IPS-18a (cell line): ENCODE measurements around the gene MPHOSPH10.
"Not testable (repeated sequence)": the region's sequence is repeated elsewhere in the genome, so short reads cannot be mapped to it uniquely, and the experiment has no call there.

ENCODE experiments used
- H3K27ac ChIP-seq: one replicate; pipeline ENCODE4 v1.5.1; 2013; ENCODE audit warnings: low read length
- H3K27me3 ChIP-seq: one replicate; pipeline ENCODE4 v1.6.1; 2013; ENCODE audit warnings: mild to moderate bottlenecking, low read length; ENCODE audit not compliant: control insufficient read depth, insufficient read depth
- H3K36me3 ChIP-seq: one replicate; pipeline ENCODE4 v1.6.1; 2013; ENCODE audit warnings: low read depth, low read length; ENCODE audit not compliant: control insufficient read depth
- H3K4me1 ChIP-seq: one replicate; pipeline ENCODE4 v1.6.1; 2013; ENCODE audit warnings: low read depth, low read length; ENCODE audit not compliant: control insufficient read depth
- H3K4me3 ChIP-seq: one replicate; pipeline ENCODE4 v1.5.1; 2013; ENCODE audit warnings: low read length
- H3K9ac ChIP-seq: one replicate; pipeline ENCODE4 v1.6.1; 2013; ENCODE audit warnings: mild to moderate bottlenecking, low read length, moderate library complexity
- H3K9me3 ChIP-seq: one replicate; pipeline ENCODE4 v1.6.1; 2013; ENCODE audit warnings: low read depth, low read length; ENCODE audit not compliant: control insufficient read depth

MPHOSPH10 gene

DNA sequence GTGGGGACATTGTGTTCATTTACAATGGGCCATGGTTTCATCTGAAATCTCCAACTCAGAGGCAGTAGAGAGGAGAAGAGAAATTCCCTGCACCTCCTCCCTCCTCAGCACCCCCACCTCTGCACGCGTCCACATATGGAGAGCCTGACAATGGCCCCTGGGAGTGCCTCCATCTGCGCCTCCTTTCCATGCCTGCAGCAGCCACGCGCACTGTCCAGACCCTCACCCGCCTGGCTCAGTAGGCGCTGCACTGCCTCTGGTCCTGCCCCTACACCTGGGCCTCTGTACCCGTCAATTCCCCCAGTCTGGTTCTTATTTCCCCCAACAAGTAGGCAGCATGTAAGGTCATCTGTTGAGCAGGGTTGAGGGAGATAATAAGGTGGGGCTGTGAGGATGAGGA, 23.8 kb downstream of the MPHOSPH10 start:
- H3K36me3 ChIP-seq: peaks cover 12% of the 10 kb centered on the region
- H3K27ac ChIP-seq: no peak overlapping the region
- H3K27me3 ChIP-seq: no peaks in the 10 kb centered on the region
- no peaks in the 10 kb centered on the region for H3K9me3 ChIP-seq
- no peak overlapping the region for H3K9ac ChIP-seq
- H3K4me3 ChIP-seq: no peak overlapping the region
- H3K4me1 ChIP-seq: peaks cover 6% of the 10 kb centered on the region

DNA sequence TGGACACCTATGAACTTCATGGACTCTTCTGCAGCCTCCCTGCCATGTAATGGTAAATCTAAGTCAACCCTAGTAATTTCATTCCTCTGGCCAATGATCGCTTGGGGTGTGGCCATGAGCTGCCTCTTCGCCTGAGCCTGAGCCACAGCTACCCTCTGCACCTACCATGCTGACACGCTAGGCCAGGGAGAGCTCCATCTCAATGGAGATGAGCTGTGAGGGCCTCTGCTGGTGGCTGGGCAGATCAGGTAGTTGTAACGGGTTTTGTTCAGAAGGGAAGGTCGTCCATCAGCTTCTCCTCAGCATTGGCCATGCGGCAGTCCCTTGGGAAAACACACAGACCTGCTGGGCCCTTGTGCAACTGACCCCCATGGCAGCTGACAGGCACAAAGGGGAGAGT, 24.4 kb downstream of the MPHOSPH10 start:
- peaks cover 7% of the 10 kb centered on the region for H3K36me3 ChIP-seq
- H3K9me3 ChIP-seq: no peaks in the 10 kb centered on the region
- no peak overlapping the region for H3K9ac ChIP-seq
- H3K27me3 ChIP-seq: no peaks in the 10 kb centered on the region
- no peak overlapping the region for H3K4me3 ChIP-seq
- peaks cover 6% of the 10 kb centered on the region for H3K4me1 ChIP-seq
- H3K27ac ChIP-seq: no peak overlapping the region

DNA sequence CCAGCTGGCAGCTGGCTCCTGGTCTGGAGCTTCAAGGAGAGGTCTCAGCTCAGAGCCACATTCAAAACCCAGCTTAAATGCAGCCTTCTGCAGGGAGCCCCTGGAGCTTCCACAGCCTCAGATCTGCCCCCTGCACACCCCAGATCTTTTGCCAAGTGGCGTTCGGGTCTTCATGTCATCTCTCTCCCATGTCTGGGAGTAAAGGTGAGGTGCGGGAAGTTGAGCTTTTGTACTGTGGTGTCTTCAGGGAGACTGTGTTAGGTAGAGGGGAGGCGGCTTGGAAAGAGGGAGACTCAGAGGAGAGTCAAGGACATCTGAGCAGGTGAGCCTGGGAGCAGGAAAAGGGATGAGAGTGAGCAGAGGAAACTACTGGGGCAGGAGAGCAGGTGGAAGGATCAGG, 25.4 kb downstream of the MPHOSPH10 start:
- Histone ChIP-seq H3K27me3 (no peaks in the 10 kb centered on the region), H3K36me3 (no peaks in the 10 kb centered on the region), H3K4me3 (no peak overlapping the region), H3K27ac (no peak overlapping the region), H3K9me3 (no peaks in the 10 kb centered on the region), H3K4me1 (peaks cover 6% of the 10 kb centered on the region), H3K9ac (no peak overlapping the region)

DNA sequence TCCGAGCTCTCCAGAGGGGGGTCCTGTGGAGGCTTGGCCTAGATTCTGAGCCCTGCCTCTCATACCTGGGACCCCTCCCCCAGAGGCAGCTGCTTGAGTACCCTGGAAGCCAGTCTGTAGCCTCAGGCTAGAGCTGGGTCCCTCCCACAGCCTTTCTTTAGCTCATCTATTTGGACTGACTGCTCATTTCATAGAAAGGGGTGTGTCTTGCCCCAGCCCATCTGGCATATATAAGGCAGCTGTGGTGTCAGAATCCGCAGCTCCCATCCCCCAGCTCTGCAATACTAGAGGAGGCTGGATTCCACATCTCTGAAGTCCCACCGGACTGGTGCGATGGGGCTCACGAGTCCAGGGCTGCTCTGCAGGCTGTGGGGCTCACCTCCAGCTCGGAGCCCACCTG, 26.1 kb downstream of the MPHOSPH10 start:
- H3K9ac ChIP-seq: no peak overlapping the region
- H3K27ac ChIP-seq: no peak overlapping the region
- peaks cover 6% of the 10 kb centered on the region for H3K4me1 ChIP-seq
- H3K27me3 ChIP-seq: no peaks in the 10 kb centered on the region
- H3K36me3 ChIP-seq: no peaks in the 10 kb centered on the region
- no peaks in the 10 kb centered on the region for H3K9me3 ChIP-seq
- no peak overlapping the region for H3K4me3 ChIP-seq

DNA sequence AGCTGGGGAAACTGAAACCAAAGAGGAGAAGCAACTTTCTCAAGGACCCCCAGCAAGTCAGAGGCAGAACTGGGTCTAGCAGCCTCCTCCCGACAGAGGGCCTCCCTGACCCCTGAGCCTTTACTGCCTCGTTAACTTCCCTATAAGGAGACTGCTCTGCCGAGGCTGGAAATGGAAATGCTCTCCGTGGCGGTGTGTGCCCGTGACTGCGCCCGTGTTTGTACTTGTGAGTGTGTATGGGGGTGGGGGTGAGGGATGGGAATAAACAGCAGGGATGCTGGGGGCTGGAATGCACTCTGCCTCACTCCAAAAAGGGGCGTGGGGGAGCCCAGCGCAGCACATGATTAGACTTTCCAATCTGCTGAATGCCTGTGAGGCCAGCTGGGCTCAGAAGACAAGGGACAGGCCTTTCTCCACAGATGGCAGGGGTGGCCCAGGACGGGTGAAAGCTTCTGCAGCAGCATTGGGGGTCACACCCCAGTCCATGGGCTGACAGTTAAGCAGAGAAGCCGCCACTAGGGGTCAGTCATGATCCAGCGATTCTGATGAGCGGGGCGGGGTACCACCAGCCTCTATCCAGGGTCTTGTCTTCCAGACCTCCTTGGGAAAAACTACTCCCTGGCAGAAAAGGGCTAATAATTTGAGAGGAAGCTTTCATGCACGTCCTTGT, 26.8 kb downstream of the MPHOSPH10 start:
- Histone ChIP-seq H3K36me3 (no peaks in the 10 kb centered on the region), H3K9me3 (no peaks in the 10 kb centered on the region), H3K27me3 (no peaks in the 10 kb centered on the region), H3K4me1 (peaks cover 6% of the 10 kb centered on the region), H3K27ac (no peak overlapping the region), H3K9ac (no peak overlapping the region), H3K4me3 (no peak overlapping the region)

DNA sequence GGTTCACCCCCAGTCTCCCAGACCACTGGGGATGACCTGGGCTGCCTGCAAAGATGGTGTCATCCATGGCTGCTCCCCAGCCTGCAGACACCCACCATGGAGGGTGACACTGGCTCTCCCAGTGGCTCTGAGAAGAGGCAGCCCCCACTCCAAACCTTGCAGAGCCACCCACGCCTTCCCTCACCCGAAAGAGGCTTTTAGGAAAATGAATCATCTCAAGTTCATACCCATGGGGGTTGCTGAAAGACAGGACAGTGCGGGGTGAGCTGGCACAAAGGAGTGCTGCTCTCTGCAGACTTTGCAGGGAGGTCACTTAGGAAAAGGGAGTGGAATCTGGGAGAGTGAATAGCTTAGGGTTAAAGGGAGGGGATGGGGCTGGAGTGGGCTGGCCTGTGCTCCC, 36.4 kb downstream of the MPHOSPH10 start:
- H3K27ac ChIP-seq: no peak overlapping the region
- H3K9ac ChIP-seq: no peak overlapping the region
- H3K36me3 ChIP-seq: no peaks in the 10 kb centered on the region
- no peaks in the 10 kb centered on the region for H3K4me1 ChIP-seq
- no peaks in the 10 kb centered on the region for H3K9me3 ChIP-seq
- H3K4me3 ChIP-seq: no peak overlapping the region
- H3K27me3 ChIP-seq: no peaks in the 10 kb centered on the region

DNA sequence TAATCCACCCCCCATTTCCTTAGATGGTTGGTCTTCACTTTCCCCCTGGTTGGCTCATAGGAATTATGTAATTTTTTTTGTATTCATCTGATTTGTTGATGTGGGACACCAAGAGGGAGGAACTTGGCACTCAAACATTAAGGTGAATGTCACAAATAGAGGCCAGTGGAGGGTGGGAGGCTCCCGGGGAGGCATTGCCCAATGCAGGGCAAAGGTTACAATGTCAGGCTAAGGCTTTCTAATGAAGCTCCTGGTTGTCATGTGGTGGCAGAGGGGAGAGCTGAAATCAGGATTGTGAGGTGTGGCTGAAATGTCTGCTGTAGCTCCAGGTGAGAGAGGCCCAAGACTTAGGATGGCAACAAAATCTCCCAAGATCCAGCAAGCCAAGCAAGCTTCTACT, 42.7 kb downstream of the MPHOSPH10 start:
- no peaks in the 10 kb centered on the region for H3K4me1 ChIP-seq
- H3K4me3 ChIP-seq: no peak overlapping the region
- H3K27ac ChIP-seq: no peak overlapping the region
- H3K9ac ChIP-seq: no peak overlapping the region
- no peaks in the 10 kb centered on the region for H3K36me3 ChIP-seq
- H3K9me3 ChIP-seq: no peaks in the 10 kb centered on the region
- H3K27me3 ChIP-seq: no peaks in the 10 kb centered on the region

DNA sequence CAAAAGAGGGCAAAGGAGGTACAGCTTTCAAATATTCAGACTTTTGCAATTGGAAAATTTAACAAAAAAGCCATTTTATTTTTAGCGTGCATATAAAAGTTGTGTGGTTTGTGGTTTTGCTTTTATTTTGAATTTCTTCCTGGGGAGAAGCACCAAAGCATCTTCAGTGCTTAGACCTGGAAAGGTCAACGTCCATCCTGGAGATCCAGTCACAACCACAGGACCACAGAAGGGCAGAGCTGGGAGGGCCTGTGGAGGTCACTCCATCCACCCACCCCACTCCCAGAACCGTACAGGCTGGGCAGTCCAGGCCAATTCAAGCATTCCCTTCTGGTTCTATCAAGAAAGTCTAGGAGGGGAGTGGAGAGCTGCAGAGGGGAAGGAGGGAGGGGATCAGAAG, 43.8 kb downstream of the MPHOSPH10 start:
- H3K4me3 ChIP-seq: no peak overlapping the region
- H3K36me3 ChIP-seq: no peaks in the 10 kb centered on the region
- no peak overlapping the region for H3K27ac ChIP-seq
- H3K9ac ChIP-seq: no peak overlapping the region
- no peaks in the 10 kb centered on the region for H3K9me3 ChIP-seq
- H3K27me3 ChIP-seq: no peaks in the 10 kb centered on the region
- H3K4me1 ChIP-seq: no peaks in the 10 kb centered on the region

DNA sequence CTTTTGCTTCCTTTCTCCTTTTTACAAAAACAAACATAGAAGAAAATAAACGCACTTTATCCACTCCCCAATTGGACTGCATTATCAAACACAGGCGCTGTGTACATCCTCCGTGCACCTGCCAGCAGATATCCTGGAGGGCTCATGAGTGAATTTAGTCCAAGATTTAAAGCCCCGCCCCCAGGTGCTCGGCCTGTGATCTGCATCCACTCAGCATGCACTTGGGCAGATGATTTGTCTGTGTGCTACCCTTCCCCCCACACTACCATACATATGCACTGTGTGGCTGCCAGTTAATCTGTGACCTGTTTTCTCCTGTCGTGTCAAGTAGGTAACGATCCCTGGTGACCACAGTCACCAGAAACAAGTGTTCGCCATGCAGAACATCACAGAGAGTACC, 48.4 kb downstream of the MPHOSPH10 start:
- not testable (repeated sequence) for H3K4me1 ChIP-seq, H3K27me3 ChIP-seq, H3K36me3 ChIP-seq, H3K27ac ChIP-seq, H3K9ac ChIP-seq, H3K4me3 ChIP-seq, H3K9me3 ChIP-seq

DNA sequence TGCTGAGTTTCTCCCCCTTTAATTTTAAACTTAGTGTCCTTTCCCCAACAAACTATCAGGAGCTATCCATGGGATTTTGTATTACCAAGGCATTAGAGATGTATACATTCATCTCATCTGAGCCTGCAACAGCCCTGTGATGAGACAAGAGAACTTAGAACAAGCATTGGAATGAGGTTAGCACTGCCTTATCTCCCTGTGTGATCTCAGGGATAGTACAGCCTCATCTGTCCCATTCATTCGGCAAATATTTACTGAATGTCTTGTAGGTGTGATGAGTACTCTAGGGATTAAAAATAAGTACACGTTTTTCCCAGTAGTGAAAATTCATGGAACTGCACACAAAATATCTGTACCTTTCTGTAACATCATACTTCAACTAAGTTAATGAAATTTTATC, 50.9 kb downstream of the MPHOSPH10 start:
- H3K27me3 ChIP-seq: no peaks in the 10 kb centered on the region
- no peak overlapping the region for H3K4me3 ChIP-seq
- H3K9me3 ChIP-seq: no peaks in the 10 kb centered on the region
- no peaks in the 10 kb centered on the region for H3K36me3 ChIP-seq
- peaks cover 8% of the 10 kb centered on the region for H3K4me1 ChIP-seq
- no peak overlapping the region for H3K9ac ChIP-seq
- H3K27ac ChIP-seq: no peak overlapping the region

DNA sequence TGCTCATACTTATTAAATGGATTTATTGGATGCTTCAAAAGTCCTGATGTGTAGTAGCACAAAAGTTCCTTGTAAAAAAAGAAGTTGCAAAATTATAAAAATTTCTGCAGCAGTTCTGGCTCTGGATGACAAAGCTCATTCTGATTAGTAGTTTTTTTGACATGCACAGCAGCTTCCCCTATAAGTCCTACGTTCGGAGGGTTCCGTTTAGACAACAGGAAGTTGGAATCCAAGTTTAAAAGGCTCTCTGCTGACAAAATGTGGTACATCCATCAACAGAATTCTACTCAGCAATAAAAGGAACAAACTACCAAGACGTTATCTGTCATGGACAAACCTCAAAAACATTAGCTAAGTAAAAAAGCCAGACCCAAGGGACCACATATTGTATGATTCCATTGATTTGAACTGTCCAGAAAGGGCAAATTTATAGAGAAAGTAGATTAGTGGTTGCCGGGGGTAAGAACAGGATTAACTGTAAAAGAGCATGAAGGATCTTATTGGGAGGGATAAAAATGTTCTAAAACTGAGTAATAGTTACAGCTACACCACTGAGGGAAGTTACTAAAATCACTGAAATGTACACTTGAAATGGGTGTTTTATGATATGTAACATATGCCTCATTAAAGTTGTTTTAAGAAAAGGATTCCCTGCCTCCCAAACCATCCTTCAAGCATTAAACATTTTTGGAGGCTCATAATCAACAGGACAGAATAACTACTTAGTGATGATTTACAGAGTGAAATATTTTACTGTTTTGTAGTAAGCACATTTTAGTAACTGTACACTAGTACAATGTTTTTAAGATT, 53.1 kb downstream of the MPHOSPH10 start:
- H3K9me3 ChIP-seq, H3K36me3 ChIP-seq, H3K4me3 ChIP-seq, H3K9ac ChIP-seq, H3K27me3 ChIP-seq, H3K27ac ChIP-seq: not testable (repeated sequence)
- H3K4me1 ChIP-seq: peaks cover 27% of the 10 kb centered on the region

DNA sequence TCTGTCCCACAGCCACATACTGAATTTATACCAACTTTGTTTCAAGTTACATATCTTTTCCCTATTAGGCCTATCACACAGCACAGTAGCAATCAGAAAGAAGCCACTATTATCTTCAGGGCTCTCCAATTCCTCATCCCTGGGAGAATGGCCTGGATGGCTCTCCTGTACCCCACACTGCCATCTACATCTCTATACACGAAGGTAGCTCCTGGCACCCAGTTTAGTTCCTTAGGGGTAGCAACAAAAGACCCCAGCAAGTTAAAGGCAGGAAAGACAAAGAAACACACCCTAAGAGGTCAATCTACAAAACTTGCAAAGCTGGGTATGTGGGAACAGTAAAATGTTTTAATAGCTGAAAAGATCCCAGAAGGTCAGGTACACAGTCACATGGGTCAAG, 56.5 kb downstream of the MPHOSPH10 start:
- H3K9me3 ChIP-seq: no peaks in the 10 kb centered on the region
- H3K27ac ChIP-seq: no peak overlapping the region
- H3K9ac ChIP-seq: no peak overlapping the region
- H3K4me1 ChIP-seq: peaks cover 27% of the 10 kb centered on the region
- H3K36me3 ChIP-seq: no peaks in the 10 kb centered on the region
- H3K27me3 ChIP-seq: no peaks in the 10 kb centered on the region
- peak overlapping the region; percentile 18 for H3K4me3 ChIP-seq
